GM12891 (cell line): ENCODE results near the gene TSPAN9.

Source experiments
- POLR2A ChIP-seq: IDR thresholded peaks from 2 replicates; pipeline ENCODE4 v1.6.1; 2011; ENCODE audit warnings: low read depth, low read length, control low read depth
- POLR2AphosphoS5 ChIP-seq: IDR thresholded peaks from 2 replicates; pipeline ENCODE4 v1.6.1; 2011; ENCODE audit warnings: low read depth, low read length, control low read depth
- TAF1 ChIP-seq: IDR thresholded peaks from 2 replicates; pipeline ENCODE4 v1.6.1; 2011; ENCODE audit warnings: low read depth, low read length, control low read depth

GRCh38 chr12:3311027-3311402 lies 233.8 kb downstream of the TSPAN9 start:
- TF ChIP-seq POLR2A (no peak), POLR2AphosphoS5 (no peak), TAF1 (no peak)
